Thoracic aorta endothelial cell (primary cell): ENCODE data around the gene AZGP1. TPM values are rescaled to one million over a fixed set of nuclear protein-coding genes. Genes with fewer than 3 reads are reported as not detected.

ENCODE experiments used
- small RNA-seq: library from RNA; depleted of rRNA; stranded (forward); fragments of <200 nt; gene quantifications from one replicate; pipeline ENCODE3, GENCODE V24; 2012
- total RNA-seq: library from RNA; depleted of rRNA; stranded (reverse); fragments of >200 nt; gene quantifications from 2 replicates; pipeline ENCODE4 v1.2.3, GENCODE V29; 2012

Gene AZGP1
- not detected in 2 replicates for total RNA-seq

DNA sequence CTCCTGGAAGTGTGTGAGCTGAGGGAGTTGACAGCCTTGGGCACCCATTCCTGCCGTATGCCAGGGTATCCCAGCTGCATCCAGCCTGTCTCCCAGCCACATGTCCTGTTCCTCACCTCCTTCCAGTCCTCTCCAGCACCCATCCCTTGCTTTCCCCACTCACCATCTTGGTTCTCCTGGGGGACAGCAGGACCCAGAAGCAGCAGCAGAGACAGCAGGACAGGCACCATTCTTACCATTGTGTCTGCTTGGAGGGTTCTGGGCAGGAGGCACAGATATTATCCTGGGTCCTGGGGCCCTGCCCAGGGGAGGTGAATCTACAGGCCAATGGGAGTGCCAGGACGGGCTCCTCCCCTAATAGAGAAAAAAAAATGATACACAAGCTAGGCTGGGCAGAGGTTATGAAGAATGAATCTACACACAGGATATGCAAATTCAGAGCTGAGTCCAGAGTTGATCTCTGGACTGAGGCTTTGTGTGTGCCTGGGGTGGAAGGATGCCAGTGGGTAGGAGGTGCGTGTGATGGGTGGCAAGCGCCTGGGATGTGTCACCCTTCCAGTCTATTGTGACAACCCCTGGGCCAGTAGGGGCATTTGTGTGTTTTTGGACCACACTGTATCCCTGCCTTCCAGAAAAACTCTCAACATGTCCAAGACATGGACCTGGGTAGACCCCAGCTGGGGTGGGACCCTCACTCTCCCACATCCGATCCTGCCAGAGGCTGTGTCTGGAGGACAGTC is at the start of gene AZGP1:
Gene AZGP1 (minus strand): TSS at position 250 of the 740 bp plus-strand sequence. CDS start 11 bp downstream, at position 239.

GRCh38 chr7:100015232-100016214 is 39.7 kb upstream of the AZGP1 start, which contains the start of gene ZKSCAN1:
Gene ZKSCAN1, plus strand, starts transcription at chr7:100015596. Its CDS starts 7,911 bp downstream, at chr7:100023507.

GRCh38 chr7:99928994-99929729 is 46.7 kb downstream of the AZGP1 start, which contains the start of gene GJC3:
Gene GJC3, minus strand, starts transcription at chr7:99929620. Its CDS starts 0 bp downstream, at chr7:99929620.

GRCh38 chr7:99918959-99919813 is 56.6 kb downstream of the AZGP1 start, which contains the start of gene TRIM4:
Gene TRIM4, minus strand, starts transcription at chr7:99919530. Its CDS starts 129 bp downstream, at chr7:99919401.

Small RNAs within 50 kb of the gene (small RNA-seq; reads per million reads assigned to genes)
- not detected for gene RF00019
- gene RF00561 = not detected

Other genes starting within 250 kb of the AZGP1 start
- 0.07 and 0.27 TPM in 2 replicates for gene CYP3A7, start 240.8 kb downstream of the AZGP1 start, total RNA-seq
- not detected in 2 replicates for gene CYP3A4, start 191.8 kb downstream of the AZGP1 start, total RNA-seq
- not detected in 2 replicates for gene CYP3A43, start 148.0 kb downstream of the AZGP1 start, total RNA-seq
- 0.22 and 0.53 TPM in 2 replicates for gene OR2AE1, start 99.0 kb downstream of the AZGP1 start, total RNA-seq
- 22.5 and 28.4 TPM in 2 replicates for gene TRIM4, start 56.5 kb downstream of the AZGP1 start, total RNA-seq
- 0.13 TPM in 1 of 2 replicates, not detected in the other for gene GJC3, start 46.4 kb downstream of the AZGP1 start, total RNA-seq
- gene ZKSCAN1, start 39.6 kb upstream of the AZGP1 start, total RNA-seq = 40.4 and 41.8 TPM in 2 replicates
- gene ZSCAN21, start 73.7 kb upstream of the AZGP1 start, total RNA-seq = 6.6 and 6.8 TPM in 2 replicates
- 32.5 and 35.1 TPM in 2 replicates for gene ZNF3, start 105.7 kb upstream of the AZGP1 start, total RNA-seq
- 103 and 116 TPM in 2 replicates for gene COPS6, start 112.9 kb upstream of the AZGP1 start, total RNA-seq
- gene MCM7, start 125.4 kb upstream of the AZGP1 start, total RNA-seq = 121 and 175 TPM in 2 replicates
- 14.5 and 18.9 TPM in 2 replicates for gene AP4M1, start 125.6 kb upstream of the AZGP1 start, total RNA-seq
- gene TAF6, start 143.3 kb upstream of the AZGP1 start, total RNA-seq = 38.8 and 58.2 TPM in 2 replicates
- 18.9 and 21.9 TPM in 2 replicates for gene CNPY4, start 143.6 kb upstream of the AZGP1 start, total RNA-seq
- 1.3 and 1.9 TPM in 2 replicates for gene MBLAC1, start 150.9 kb upstream of the AZGP1 start, total RNA-seq
- 72.7 and 77.8 TPM in 2 replicates for gene LAMTOR4, start 172.9 kb upstream of the AZGP1 start, total RNA-seq
- gene TRAPPC14, start 182.7 kb upstream of the AZGP1 start, total RNA-seq = 9.9 and 11.7 TPM in 2 replicates
- 1.5 and 1.9 TPM in 2 replicates for gene GAL3ST4, start 192.6 kb upstream of the AZGP1 start, total RNA-seq
- 3.9 and 4.1 TPM in 2 replicates for gene GPC2, start 201.3 kb upstream of the AZGP1 start, total RNA-seq
- gene STAG3, start 201.9 kb upstream of the AZGP1 start, total RNA-seq = 0.79 and 3.3 TPM in 2 replicates
- not detected in 2 replicates for gene PVRIG, start 243.9 kb upstream of the AZGP1 start, total RNA-seq